Measurements from ENCODE around the gene SLC9A8.

Gene SLC9A8

GRCh38 chr20:49878977-49879376, 66.3 kb downstream of the SLC9A8 start:
- no peak for DNase-seq (ENCODE audit: low spot score)

DNA sequence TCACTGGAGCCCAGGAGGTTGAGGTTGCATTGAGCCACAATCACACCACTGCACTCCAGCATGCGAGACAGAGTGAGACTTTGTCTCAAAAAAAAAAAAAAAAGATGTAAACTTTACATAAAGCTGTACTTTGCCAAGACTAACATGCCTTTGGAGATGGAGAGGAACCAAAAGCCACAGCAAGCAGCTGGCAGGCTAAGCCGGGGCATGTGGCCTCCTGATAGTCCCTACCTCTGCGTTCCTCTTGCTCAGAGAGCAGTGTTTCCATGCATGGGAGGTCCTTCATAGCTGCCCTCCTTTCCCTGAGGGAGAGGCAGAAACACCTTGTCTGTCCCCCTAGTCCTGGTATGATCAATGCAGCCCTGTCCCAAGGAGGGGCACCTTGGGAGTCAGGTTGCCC, 67.5 kb downstream of the SLC9A8 start:
- no peak for DNase-seq (ENCODE audit: low spot score)

DNA sequence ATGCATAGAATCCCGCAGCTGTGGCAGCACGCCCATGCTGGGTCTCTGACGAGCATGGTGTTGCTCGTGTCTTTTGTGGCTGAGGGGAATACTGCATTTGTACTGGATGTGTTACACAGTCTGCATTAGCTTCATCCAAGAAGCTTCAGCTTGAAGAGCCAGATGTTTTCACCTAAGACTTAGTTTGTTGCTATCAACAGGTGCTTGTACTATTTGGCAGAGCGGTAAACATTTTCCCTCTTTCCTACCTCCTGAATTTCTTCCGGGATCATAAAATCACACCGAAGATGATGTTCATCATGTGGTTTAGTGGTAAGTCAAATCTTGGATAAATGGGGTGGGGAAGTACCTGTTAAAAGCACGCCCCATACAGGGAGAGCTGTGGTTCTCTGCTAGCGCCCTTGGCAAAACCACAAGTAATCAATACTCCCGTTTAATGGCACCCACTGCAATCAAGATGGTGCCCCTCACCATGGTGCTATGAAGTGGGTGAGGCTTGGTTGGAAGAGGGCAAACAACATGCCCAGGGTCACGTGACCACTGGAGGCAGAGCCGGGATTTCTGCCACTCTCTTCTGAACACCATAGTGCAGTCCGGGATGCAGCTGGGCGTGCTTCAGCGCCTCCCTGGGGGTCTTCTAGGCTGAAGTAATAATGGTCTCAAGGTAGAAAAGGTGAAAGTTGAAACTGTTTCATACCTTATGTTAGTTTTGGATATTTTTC, 68.3 kb downstream of the SLC9A8 start:
- no peak for DNase-seq (ENCODE audit: low spot score)

DNA sequence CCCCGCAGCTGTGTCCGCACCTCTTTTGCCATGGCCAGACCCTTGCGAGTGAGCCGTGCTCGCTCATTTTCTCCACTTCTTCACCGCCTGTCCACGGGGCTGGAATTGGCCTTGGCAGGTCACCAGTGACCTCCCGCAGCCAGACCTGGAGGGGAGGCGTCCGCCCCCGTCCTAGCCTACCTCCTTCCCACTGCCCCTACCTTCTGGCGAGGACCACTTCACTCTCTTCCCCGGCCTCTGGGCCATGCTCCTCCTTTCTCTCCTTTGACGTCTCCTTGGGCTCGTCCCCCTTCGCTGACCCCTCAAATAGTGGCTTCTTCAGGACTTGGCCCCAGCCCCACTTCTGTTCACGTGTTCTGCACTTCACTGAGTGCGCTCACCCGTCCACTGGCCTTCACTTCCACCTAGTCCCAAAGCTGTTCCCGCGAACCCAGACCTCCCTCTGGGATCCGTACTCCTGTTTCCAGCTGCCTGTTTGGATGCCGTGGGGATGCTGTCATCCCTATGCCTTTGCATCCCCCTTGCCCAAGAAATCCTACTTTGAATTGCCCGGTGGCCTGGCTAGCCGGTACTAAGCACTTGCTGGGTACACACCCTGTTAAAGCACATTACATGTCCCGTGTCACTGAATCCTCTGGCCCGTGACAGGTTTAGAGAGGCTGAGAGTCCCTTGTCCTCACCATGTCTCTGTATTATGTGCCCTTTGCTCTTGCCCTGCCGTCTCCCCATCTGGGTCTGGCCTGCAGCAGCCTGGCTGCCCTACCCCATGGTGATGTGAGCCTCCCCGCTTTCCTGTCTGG, 69.7 kb downstream of the SLC9A8 start:
- no peak for DNase-seq (ENCODE audit: low spot score)

- no peak for DNase-seq (ENCODE audit: low spot score)
These were observed 70.7 kb downstream of the SLC9A8 start for GRCh38 chr20:49883246-49883802.

DNA sequence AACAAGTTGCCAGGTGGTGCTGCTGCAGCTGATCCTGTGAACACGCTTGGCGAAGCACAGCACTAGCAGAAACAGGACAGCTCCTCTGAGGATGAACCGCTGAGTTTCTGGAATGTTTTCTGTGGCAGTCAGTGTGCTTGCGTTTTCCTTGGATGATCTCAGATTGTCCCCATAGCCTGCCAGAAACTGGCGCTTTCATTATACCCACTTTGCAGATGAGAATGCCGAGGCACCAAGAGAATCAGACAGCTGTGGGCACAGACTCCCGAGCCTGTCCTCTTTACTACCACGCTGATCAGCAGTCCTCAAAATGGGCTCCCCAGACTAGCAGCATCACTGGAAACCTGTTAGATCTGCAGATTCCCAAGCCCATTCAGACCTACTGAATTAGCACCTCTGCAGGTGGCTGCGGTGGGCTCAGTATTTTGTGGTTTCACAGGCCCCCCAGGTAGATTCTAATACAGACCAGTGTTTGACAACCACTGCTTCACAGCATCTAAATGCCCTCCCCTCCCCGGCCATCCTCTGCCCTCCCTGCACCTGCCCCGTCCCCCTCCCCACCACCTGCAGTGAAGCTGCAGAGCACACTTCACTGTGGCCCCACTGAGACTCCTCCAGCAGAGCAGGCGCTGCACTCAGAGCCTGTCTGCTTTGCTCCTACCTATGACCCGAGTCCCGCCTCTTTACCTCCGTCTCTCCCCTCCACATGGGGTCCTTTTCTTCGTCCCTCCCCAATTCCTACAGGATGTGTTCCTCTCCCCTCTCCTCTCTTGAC, 73.1 kb downstream of the SLC9A8 start:
- no peak for DNase-seq (ENCODE audit: low spot score)

- DNase-seq (ENCODE audit: low spot score), result no peak
These were observed 74.1 kb downstream of the SLC9A8 start for GRCh38 chr20:49886571-49887213.

DNA sequence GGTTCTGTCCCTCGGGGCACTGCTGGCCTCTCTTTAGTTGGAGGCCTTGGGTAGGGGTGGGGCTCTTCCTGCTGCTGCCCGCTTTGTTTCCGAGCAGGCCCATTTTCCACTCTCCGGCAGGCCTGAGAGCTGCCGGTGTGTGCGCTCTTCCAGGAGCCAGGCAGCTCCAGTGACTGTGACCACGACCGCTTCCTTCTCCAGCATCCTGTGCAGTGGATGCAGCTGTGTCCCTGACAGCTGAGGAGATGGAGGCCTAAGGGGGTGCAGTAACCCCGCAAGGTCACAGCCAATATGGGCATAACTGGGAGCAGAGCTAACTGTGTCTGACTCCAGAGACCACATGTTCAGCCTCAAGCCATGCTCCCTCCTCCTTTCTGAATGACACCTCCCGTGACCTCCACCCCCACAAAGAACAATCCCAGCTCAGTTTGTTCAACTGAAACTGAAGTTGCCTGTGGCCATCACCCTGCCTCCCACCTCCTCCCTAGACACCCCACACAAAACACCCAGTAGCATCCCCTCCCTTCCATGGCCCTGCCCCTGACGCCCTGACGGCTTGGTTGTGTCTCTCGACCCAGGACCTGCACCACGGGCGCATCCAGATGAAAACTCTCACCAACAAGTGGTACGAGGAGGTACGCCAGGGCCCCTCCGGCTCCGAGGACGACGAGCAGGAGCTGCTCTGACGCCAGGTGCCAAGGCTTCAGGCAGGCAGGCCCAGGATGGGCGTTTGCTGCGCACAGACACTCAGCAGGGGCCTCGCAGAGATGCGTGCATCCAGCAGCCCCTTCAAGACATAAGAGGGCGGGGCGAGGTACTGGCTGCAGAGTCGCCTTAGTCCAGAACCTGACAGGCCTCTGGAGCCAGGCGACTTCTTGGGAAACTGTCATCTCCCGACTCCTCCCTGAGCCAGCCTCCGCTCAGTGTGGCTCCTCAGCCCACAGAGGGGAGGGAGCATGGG, 74.9 kb downstream of the SLC9A8 start:
- DNase-seq (ENCODE audit: low spot score), result no peak

GRCh38 chr20:49888212-49889000, 75.8 kb downstream of the SLC9A8 start:
- DNase-seq (ENCODE audit: low spot score), result peak; percentile 90

- DNase-seq (ENCODE audit: low spot score), result no peak
These were observed 76.6 kb downstream of the SLC9A8 start for GRCh38 chr20:49889001-49889934.

- no peak for DNase-seq (ENCODE audit: low spot score)
These were observed 77.3 kb downstream of the SLC9A8 start for GRCh38 chr20:49889935-49890333.

- no peak for DNase-seq (ENCODE audit: low spot score)
These were observed 78.1 kb downstream of the SLC9A8 start for GRCh38 chr20:49890471-49891361.

- no peak for DNase-seq (ENCODE audit: low spot score)
These were observed 79.0 kb downstream of the SLC9A8 start for GRCh38 chr20:49891476-49892110.

- DNase-seq (ENCODE audit: low spot score), result no peak
These were observed 79.6 kb downstream of the SLC9A8 start for GRCh38 chr20:49892260-49892659.

DNA sequence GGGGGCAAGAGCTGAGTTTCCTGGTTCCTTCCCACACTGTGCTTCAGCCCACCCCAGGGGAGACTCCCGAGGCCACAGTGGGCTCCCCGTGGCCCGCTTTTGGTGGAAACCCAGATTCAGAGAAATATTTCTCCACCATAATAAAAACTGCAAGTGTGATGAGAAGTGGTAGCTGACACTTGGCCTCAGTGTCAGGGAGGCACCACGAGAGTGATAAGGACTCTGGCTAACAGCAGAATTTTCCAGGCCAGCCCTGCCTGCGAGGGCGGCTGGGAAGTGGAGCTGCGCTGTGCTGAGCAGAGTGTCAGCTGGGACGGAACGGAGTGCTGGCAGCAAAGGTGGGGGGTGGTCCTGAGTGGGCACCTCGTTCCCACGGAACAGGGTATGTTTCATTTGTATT, 80.2 kb downstream of the SLC9A8 start:
- DNase-seq (ENCODE audit: low spot score), result no peak

- DNase-seq (ENCODE audit: low spot score), result no peak
These were observed 80.8 kb downstream of the SLC9A8 start for GRCh38 chr20:49893242-49894072.
